SK-N-SH (cell line): ENCODE results near the gene ERC2.

Experiments
- CTCF ChIP-seq: fragments of 200-600 bp; sonication (generic); IDR thresholded peaks from 2 replicates; pipeline ENCODE4 v1.6.1; 2017; ENCODE audit warnings: antibody characterized with exemption, mild to moderate bottlenecking, moderate library complexity
- RAD21 ChIP-seq: IDR thresholded peaks from 2 replicates; pipeline ENCODE4 v1.6.1; 2012; ENCODE audit warnings: mild to moderate bottlenecking, low read length
- RCOR1 ChIP-seq: fragments of 150-350 bp; IDR thresholded peaks from 2 replicates; pipeline ENCODE4 v1.6.1; 2017; ENCODE audit warnings: antibody characterized with exemption, low read length

GRCh38 chr3:56459719-56460118, 8.5 kb downstream of the ERC2 start:
- TF ChIP-seq CTCF (no peak), RAD21 (no peak), RCOR1 (no peak)
